Right atrium auricular region (tissue), 2 donors: ENCODE results near the gene PRPF18. TPM values are rescaled to one million over a fixed set of nuclear protein-coding genes. Genes with fewer than 3 reads are reported as not detected.

Experiments used
- DNase-seq: peaks from one replicate; pipeline ENCODE4 v3.0.0-alpha.2; 2019; ENCODE audit warnings: low spot score
- H3K27ac ChIP-seq, 2 donors: fragments of 200-600 bp; sonication (generic); 1 replicate in 1 of 2; 2 replicates in 1 of 2; pipeline ENCODE4 v1.5.1; 2016 to 2019
- H3K27me3 ChIP-seq, 2 donors: fragments of 200-600 bp; sonication (generic); one replicate each; pipeline versions ENCODE4 v1.5.1 to v1.6.0; 2017 to 2019
- H3K36me3 ChIP-seq: fragments of 200-600 bp; sonication (generic); one replicate; pipeline ENCODE4 v1.5.1; 2016
- H3K4me1 ChIP-seq, 2 donors: fragments of 200-600 bp; sonication (generic); one replicate each; pipeline versions ENCODE4 v1.5.1 to v1.6.0; 2017 to 2019
- H3K4me3 ChIP-seq, 2 donors: fragments of 200-600 bp; sonication (generic); 1 replicate in 1 of 2; 2 replicates in 1 of 2; pipeline ENCODE4 v1.5.1; 2017 to 2019; ENCODE audit warnings: mild to moderate bottlenecking in 1 of 2, moderate library complexity in 1 of 2
- H3K9me3 ChIP-seq, 2 donors: fragments of 200-600 bp; sonication (generic); one replicate each; pipeline ENCODE4 v1.5.1; 2019
- total RNA-seq, 2 donors: library from RNA; depleted of rRNA; stranded (reverse); fragments of >200 nt; gene quantifications; one replicate each; pipeline ENCODE4 v1.1.0, GENCODE V29; 2016
- TF ChIP-seq, protein P1 (sequence below), 2 donors: fragments of 200-600 bp; sonication (generic); IDR thresholded peaks; one replicate each; pipeline ENCODE4 v1.5.1; 2019; ENCODE audit warnings: antibody characterized with exemption in 2 of 2

The PRPF18 gene
- total RNA-seq, 2 donors from 2014 or later = 15.1 to 19.1 TPM

GRCh38 chr10:13560597-13560996, 26.2 kb upstream of the PRPF18 start:
- Histone ChIP-seq H3K36me3 (no peaks in the 10 kb centered on the region), H3K27ac (no peak overlapping the region), H3K4me1 (no peaks in the 10 kb centered on the region), H3K27me3 (no peaks in the 10 kb centered on the region), H3K4me3 (no peak overlapping the region), H3K9me3 (no peaks in the 10 kb centered on the region)
- TF ChIP-seq, protein P1, sequence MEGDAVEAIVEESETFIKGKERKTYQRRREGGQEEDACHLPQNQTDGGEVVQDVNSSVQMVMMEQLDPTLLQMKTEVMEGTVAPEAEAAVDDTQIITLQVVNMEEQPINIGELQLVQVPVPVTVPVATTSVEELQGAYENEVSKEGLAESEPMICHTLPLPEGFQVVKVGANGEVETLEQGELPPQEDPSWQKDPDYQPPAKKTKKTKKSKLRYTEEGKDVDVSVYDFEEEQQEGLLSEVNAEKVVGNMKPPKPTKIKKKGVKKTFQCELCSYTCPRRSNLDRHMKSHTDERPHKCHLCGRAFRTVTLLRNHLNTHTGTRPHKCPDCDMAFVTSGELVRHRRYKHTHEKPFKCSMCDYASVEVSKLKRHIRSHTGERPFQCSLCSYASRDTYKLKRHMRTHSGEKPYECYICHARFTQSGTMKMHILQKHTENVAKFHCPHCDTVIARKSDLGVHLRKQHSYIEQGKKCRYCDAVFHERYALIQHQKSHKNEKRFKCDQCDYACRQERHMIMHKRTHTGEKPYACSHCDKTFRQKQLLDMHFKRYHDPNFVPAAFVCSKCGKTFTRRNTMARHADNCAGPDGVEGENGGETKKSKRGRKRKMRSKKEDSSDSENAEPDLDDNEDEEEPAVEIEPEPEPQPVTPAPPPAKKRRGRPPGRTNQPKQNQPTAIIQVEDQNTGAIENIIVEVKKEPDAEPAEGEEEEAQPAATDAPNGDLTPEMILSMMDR (IDR thresholded peaks at IDR 0.05) = no peak
- DNase-seq = no peak

- Histone ChIP-seq H3K4me3 (no peak overlapping the region), H3K9me3 (no peaks in the 10 kb centered on the region), H3K27ac (no peak overlapping the region), H3K36me3 (no peaks in the 10 kb centered on the region), H3K27me3 (no peaks in the 10 kb centered on the region), H3K4me1 (no peaks in the 10 kb centered on the region)
- TF ChIP-seq, protein P1 (IDR thresholded peaks at IDR 0.05) = no peak
- no peak for DNase-seq
Measured at GRCh38 chr10:13563481-13564445, 23.0 kb upstream of the PRPF18 start.

GRCh38 chr10:13564576-13564975, 22.2 kb upstream of the PRPF18 start:
- Histone ChIP-seq H3K4me3 (no peak overlapping the region), H3K9me3 (no peaks in the 10 kb centered on the region), H3K36me3 (no peaks in the 10 kb centered on the region), H3K4me1 (no peaks in the 10 kb centered on the region), H3K27ac (no peak overlapping the region), H3K27me3 (no peaks in the 10 kb centered on the region)
- no peak for DNase-seq
- TF ChIP-seq, protein P1 (IDR thresholded peaks at IDR 0.05) = no peak

GRCh38 chr10:13567030-13567429, 19.7 kb upstream of the PRPF18 start:
- TF ChIP-seq, protein P1 (IDR thresholded peaks at IDR 0.05) = no peak
- Histone ChIP-seq H3K4me3 (no peak overlapping the region), H3K27me3 (no peaks in the 10 kb centered on the region), H3K4me1 (no peaks in the 10 kb centered on the region), H3K27ac (no peak overlapping the region), H3K9me3 (no peaks in the 10 kb centered on the region), H3K36me3 (no peaks in the 10 kb centered on the region)
- no peak for DNase-seq

- DNase-seq = no peak
- H3K4me3 ChIP-seq = no peak overlapping the region
- H3K36me3 ChIP-seq = no peaks in the 10 kb centered on the region
- peak overlapping the region in 1 of 2 donors; percentile 8 for H3K27ac ChIP-seq
- peaks cover 0 to 11% of the 10 kb centered on the region in 2 donors for H3K9me3 ChIP-seq
- H3K4me1 ChIP-seq = no peaks in the 10 kb centered on the region
- TF ChIP-seq, protein P1 (IDR thresholded peaks at IDR 0.05) = no peak
- no peaks in the 10 kb centered on the region for H3K27me3 ChIP-seq
Measured at GRCh38 chr10:13571541-13571940, 15.2 kb upstream of the PRPF18 start.
